GM20431 (cell line): ENCODE results near the gene LYPD1.

ENCODE experiments used
- in situ Hi-C: fragments of 300-500 bp; cut with MseI, MboI; formaldehyde crosslinking; loops from one replicate; pipeline ENCODE4 v1.15.0; 2020; ENCODE audit warnings: low sequenced_read_pairs; ENCODE audit not compliant: unreplicated experiment

Gene LYPD1

DNA sequence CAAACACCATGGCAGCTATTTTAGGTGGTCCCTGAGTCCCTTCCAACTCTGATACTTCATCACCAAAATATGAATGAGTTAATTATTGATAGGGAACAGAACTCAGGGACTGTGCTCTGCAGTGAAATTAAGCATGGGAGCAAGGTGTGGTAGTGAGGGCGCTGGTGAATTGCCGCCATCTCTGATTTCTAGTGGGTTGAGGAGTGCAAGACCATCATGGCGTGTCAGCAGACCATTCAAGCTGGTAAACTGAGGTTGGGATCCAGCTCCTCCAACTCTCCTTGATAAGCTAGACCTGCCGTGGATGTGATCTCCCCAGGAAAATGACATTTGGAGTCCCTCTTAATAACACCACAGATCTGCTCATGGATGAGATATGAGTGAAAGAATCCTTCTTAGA lies 70.4 kb downstream of the LYPD1 start:
- in situ Hi-C loops, result no loop called here

DNA sequence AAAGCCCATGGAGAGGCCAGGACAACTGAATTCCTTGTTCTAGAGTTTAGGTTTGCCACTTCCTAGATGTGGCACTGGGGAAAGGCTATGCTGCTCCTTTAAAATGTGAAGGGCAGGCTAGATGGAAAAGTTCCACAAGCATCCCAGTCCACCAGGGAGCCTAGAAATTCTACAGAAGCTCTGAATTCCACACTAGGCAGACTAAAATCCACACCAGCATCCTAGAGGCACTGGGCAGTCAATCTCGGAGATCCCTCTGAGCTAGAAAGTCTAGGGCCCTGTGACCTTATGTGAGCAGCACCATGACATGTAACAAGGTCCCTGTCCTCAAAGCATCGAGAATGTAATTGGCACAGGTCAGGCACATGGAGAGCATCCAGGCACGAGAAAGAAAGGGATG lies 71.5 kb downstream of the LYPD1 start:
- in situ Hi-C loops, result no loop called here

DNA sequence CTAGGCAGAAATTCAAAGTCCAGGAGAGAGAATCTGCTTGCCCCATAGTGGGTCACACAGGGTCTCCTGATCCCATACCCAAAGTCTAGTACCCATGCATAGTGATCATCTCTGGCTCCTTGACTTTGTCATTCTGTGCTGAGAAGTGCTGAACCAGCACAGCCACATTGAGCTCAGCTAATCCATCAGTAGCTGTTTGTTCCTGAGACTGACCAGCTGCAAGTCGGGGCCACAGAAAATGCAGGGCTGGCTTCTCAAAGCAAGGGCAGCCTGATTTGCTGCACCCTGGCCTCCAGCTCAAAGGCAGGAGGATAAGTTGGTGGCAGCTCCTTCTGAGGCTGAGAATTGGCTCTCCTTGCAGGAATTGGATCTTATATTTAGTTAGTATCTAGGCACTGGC lies 72.2 kb downstream of the LYPD1 start:
- in situ Hi-C loops, result no loop called here

DNA sequence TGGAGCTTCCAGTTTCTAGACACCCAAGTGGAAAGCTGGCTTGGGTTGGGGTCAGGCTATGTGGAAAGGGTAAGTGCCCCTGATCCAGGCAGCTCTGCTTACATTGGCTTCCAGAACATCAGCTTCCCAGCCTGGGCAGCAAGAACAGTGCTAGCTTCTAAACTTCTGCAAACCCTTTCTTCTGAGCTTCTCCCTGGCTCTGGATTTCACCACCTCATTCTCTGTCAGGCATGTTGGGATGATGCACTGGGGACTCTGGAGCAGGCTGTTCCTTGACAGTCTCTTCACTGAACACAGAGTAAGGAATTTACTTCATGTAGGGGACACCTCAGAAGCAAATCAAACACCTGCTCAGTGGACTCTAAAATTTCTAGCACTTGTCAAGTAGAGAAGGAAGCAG lies 72.8 kb downstream of the LYPD1 start:
- in situ Hi-C loops, result no loop called here

DNA sequence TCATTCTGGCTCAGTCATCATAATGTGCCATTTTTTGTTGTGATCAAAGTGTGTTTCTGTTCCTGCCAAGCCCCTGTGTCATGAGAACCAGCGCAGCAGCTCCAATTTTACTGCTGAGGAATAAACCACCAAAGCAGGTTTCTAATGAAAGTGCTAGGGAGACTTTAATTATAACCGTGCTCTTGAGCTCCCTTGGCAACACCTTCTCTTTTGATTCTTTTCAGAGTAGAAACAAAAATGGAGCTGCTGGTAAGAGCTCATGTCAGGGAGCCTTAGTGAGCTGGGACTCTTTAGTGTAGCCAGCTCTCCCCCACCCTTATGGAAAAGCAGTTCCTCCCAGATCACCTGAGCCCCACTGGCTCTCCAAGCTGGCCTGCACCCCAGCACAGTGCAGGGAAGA lies 74.3 kb downstream of the LYPD1 start:
- in situ Hi-C loops, result no loop called here

DNA sequence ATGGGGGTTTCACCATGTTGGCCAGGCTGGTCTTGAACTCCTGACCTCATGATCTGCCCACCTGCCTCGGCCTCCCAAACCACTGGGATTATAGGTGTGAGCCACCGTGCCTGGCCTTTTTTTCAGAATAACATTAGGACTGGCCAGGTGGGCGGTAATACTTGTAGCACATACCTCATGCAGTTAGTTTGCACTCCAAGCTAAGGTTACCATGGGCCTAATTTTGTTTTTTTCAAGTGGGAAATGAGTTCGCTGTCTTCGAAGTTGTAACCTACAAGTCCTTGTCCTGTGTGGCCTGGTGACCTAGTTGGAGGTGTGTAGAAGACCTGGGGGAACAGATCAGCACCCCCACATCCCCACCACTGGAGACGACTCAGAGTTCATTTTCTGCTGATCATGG lies 74.8 kb downstream of the LYPD1 start:
- in situ Hi-C loops, result no loop called here
